Measurements from ENCODE around the gene TLCD5. TPM values are rescaled to one million over a fixed set of nuclear protein-coding genes. Genes with fewer than 3 reads are reported as not detected.

Gene TLCD5
- total RNA-seq, 1 experiment from 2014 or later = 8.3 TPM

- ChIA-PET CTCF (no interaction called here), POLR2A (no interaction called here)
- H3K36me3 Mint-ChIP-seq = no peaks in the 10 kb centered on the region
- TF ChIP-seq MXD4 (CRISPR knock-in tag; IDR thresholded peaks at IDR 0.05; ENCODE audit: borderline replicate concordance) = no peak
- peak; percentile 68 for TF ChIP-seq USF2 (CRISPR knock-in tag; IDR thresholded peaks at IDR 0.05)
- TF ChIP-seq ATF2 (CRISPR knock-in tag; IDR thresholded peaks at IDR 0.05; ENCODE audit: borderline replicate concordance, low read depth) = no peak
- TF ChIP-seq SMAD3 (CRISPR knock-in tag; IDR thresholded peaks at IDR 0.05; ENCODE audit: borderline replicate concordance) = no peak
- TF ChIP-seq MLX (CRISPR knock-in tag; IDR thresholded peaks at IDR 0.05) = no peak
- 0 out of 2 replicates have a peak, but pooled peaks have one; percentile 46 for TF ChIP-seq USF1 (CRISPR knock-in tag; IDR thresholded peaks at IDR 0.05)
- no peak for TF ChIP-seq GABPB1 (CRISPR knock-in tag; IDR thresholded peaks at IDR 0.05)
- no peak for TF ChIP-seq CTCF (IDR thresholded peaks at IDR 0.05)
- peaks cover 34% of the 10 kb centered on the region for H3K4me1 Mint-ChIP-seq
- no peak for DNase-seq (ENCODE audit: low spot score)
- no peak overlapping the region for H3K27ac Mint-ChIP-seq
- no peak for ATAC-seq
- H3K4me3 Mint-ChIP-seq = no peak overlapping the region
- no peaks in the 10 kb centered on the region for H3K27me3 Mint-ChIP-seq (ENCODE audit: low read depth)
- no peaks in the 10 kb centered on the region for H3K9me3 Mint-ChIP-seq
Observed at GRCh38 chr11:120343429-120343828, 18.3 kb downstream of the TLCD5 start.

GRCh38 chr11:120344302-120345004, 19.4 kb downstream of the TLCD5 start:
- POLR2A ChIA-PET = no interaction called here
- no peak overlapping the region for H3K4me3 Mint-ChIP-seq
- H3K9me3 Mint-ChIP-seq = no peaks in the 10 kb centered on the region
- CTCF ChIA-PET = no interaction called here
- H3K27ac Mint-ChIP-seq = peak overlapping the region; percentile 87; the same call in 1 of the 2 replicates
- peaks cover 26% of the 10 kb centered on the region for H3K4me1 Mint-ChIP-seq
- H3K27me3 Mint-ChIP-seq (ENCODE audit: low read depth) = no peaks in the 10 kb centered on the region
- no peak for TF ChIP-seq JUN (CRISPR knock-in tag; IDR thresholded peaks at IDR 0.05)
- no peak for TF ChIP-seq PREB (CRISPR knock-in tag; IDR thresholded peaks at IDR 0.05; ENCODE audit: borderline replicate concordance)
- TF ChIP-seq MYBL2 (CRISPR knock-in tag; IDR thresholded peaks at IDR 0.05) = no peak
- TF ChIP-seq FOXJ3 (CRISPR knock-in tag; IDR thresholded peaks at IDR 0.05; ENCODE audit: borderline replicate concordance) = no peak
- no peak for TF ChIP-seq ATF2 (CRISPR knock-in tag; IDR thresholded peaks at IDR 0.05; ENCODE audit: borderline replicate concordance, low read depth)
- TF ChIP-seq HMGA2 (CRISPR knock-in tag; IDR thresholded peaks at IDR 0.05) = no peak
- TF ChIP-seq SMAD3 (CRISPR knock-in tag; IDR thresholded peaks at IDR 0.05; ENCODE audit: borderline replicate concordance) = no peak
- TF ChIP-seq MXD4 (CRISPR knock-in tag; IDR thresholded peaks at IDR 0.05; ENCODE audit: borderline replicate concordance) = no peak
- TF ChIP-seq ZNF532 (CRISPR knock-in tag; IDR thresholded peaks at IDR 0.05; ENCODE audit: borderline replicate concordance) = no peak
- TF ChIP-seq E2F1 (CRISPR knock-in tag; IDR thresholded peaks at IDR 0.05) = no peak
- no peak for TF ChIP-seq FOXK1 (CRISPR knock-in tag; IDR thresholded peaks at IDR 0.05)
- no peak for TF ChIP-seq ZNF232 (CRISPR knock-in tag; IDR thresholded peaks at IDR 0.05)
- TF ChIP-seq TP53 (CRISPR knock-in tag; IDR thresholded peaks at IDR 0.05) = no peak
- ATAC-seq = no peak
- H3K36me3 Mint-ChIP-seq = no peaks in the 10 kb centered on the region
- no peak for DNase-seq (ENCODE audit: low spot score)

Measured in WTC11 (cell line).